ENCODE measurements around the gene DNPH1. TPM values are rescaled to one million over a fixed set of nuclear protein-coding genes. Genes with fewer than 3 reads are reported as not detected.

Gene DNPH1
- polyA plus RNA-seq, 2 of the 4 experiments (the other 2 are of a cell fraction), result 63.2 to 82.0 TPM

DNA sequence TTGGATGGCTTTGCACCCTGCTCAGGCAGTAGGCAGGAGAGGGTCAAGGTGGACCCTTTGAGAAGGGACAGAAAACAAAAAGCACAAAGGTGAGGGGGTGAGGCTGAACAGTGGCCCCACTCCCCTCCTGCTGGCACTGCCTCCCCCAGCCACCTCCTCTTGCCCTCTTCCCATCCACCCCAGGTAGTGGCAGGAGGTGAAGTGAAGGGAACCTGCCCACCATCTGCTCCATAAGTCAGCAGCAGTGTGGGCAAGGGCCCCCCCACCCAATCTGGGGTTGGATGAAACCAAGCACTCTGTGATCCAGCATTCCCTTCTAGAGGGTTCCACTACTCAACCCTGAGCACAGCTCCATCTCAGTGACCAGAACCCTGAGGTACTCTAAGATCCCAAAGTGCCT, 42.7 kb upstream of the DNPH1 start:
- ATAC-seq (no peak), DNase-seq (ENCODE audit: low read depth in 1 of 2, low spot score in 1 of 2) (no peak), FAIRE-seq (no peak)
- CTCF ChIA-PET, result interaction anchor here (3.0 kb wide), 1 partner anchor 8 kb away, joined by 12 read pairs; no protein-coding TSS in a partner anchor
- Histone ChIP-seq H3K4me2 (no peak overlapping the region), H3K4me3 (no peak overlapping the region), H3K27ac (no peak overlapping the region), H3K4me1 (peaks cover 56% of the 10 kb centered on the region), H3K9me3 (no peaks in the 10 kb centered on the region)
- TF ChIP-seq RNF2 (IDR thresholded peaks at IDR 0.05; ENCODE audit: borderline replicate concordance, low read depth) (no peak), NFE2L2 (conservative IDR thresholded peaks at IDR 0.05; ENCODE audit: low read length) (no peak), SREBF2 (IDR thresholded peaks at IDR 0.05) (no peak), REST (IDR thresholded peaks at IDR 0.05) (no peak)
- TF ChIP-seq, protein P1, sequence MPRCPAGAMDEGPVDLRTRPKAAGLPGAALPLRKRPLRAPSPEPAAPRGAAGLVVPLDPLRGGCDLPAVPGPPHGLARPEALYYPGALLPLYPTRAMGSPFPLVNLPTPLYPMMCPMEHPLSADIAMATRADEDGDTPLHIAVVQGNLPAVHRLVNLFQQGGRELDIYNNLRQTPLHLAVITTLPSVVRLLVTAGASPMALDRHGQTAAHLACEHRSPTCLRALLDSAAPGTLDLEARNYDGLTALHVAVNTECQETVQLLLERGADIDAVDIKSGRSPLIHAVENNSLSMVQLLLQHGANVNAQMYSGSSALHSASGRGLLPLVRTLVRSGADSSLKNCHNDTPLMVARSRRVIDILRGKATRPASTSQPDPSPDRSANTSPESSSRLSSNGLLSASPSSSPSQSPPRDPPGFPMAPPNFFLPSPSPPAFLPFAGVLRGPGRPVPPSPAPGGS (IDR thresholded peaks at IDR 0.05), result no peak
- TF ChIP-seq, protein P2, sequence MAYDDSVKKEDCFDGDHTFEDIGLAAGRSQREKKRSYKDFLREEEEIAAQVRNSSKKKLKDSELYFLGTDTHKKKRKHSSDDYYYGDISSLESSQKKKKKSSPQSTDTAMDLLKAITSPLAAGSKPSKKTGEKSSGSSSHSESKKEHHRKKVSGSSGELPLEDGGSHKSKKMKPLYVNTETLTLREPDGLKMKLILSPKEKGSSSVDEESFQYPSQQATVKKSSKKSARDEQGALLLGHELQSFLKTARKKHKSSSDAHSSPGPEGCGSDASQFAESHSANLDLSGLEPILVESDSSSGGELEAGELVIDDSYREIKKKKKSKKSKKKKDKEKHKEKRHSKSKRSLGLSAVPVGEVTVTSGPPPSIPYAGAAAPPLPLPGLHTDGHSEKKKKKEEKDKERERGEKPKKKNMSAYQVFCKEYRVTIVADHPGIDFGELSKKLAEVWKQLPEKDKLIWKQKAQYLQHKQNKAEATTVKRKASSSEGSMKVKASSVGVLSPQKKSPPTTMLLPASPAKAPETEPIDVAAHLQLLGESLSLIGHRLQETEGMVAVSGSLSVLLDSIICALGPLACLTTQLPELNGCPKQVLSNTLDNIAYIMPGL (CRISPR knock-in tag; IDR thresholded peaks at IDR 0.05; ENCODE audit: borderline replicate concordance), result no peak
- TF ChIP-seq, protein P3, sequence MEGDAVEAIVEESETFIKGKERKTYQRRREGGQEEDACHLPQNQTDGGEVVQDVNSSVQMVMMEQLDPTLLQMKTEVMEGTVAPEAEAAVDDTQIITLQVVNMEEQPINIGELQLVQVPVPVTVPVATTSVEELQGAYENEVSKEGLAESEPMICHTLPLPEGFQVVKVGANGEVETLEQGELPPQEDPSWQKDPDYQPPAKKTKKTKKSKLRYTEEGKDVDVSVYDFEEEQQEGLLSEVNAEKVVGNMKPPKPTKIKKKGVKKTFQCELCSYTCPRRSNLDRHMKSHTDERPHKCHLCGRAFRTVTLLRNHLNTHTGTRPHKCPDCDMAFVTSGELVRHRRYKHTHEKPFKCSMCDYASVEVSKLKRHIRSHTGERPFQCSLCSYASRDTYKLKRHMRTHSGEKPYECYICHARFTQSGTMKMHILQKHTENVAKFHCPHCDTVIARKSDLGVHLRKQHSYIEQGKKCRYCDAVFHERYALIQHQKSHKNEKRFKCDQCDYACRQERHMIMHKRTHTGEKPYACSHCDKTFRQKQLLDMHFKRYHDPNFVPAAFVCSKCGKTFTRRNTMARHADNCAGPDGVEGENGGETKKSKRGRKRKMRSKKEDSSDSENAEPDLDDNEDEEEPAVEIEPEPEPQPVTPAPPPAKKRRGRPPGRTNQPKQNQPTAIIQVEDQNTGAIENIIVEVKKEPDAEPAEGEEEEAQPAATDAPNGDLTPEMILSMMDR (IDR thresholded peaks at IDR 0.05), result no peak
- POLR2A ChIA-PET, result no interaction called here

- DNase-seq (ENCODE audit: low read depth in 1 of 2, low spot score in 1 of 2), result no peak
- Histone ChIP-seq H3K4me1 (peaks cover 49% of the 10 kb centered on the region), H3K4me3 (no peak overlapping the region), H3K4me2 (no peak overlapping the region), H3K9me3 (no peaks in the 10 kb centered on the region), H3K27ac (no peak overlapping the region)
- no peak for ATAC-seq
- WGBS (ENCODE audit: missing lambda C conversion rate), result 91% methylated on average over 8 of the region's 8 CpGs
- ChIA-PET CTCF (interaction anchor here (3.0 kb wide), 1 partner anchor 8 kb away, joined by 12 read pairs; no protein-coding TSS in a partner anchor), POLR2A (no interaction called here)
- no peak for FAIRE-seq
- no peak for TF ChIP-seq FOSL2 (IDR thresholded peaks at IDR 0.05)
- no peak for TF ChIP-seq FOSL2 (CRISPR knock-in tag; IDR thresholded peaks at IDR 0.05)
- no peak for TF ChIP-seq HOXB13 (CRISPR knock-in tag; IDR thresholded peaks at IDR 0.05; ENCODE audit: low read depth)
- TF ChIP-seq, protein P4, sequence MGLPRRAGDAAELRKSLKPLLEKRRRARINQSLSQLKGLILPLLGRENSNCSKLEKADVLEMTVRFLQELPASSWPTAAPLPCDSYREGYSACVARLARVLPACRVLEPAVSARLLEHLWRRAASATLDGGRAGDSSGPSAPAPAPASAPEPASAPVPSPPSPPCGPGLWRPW (IDR thresholded peaks at IDR 0.05), result no peak
- TF ChIP-seq, protein P1 (IDR thresholded peaks at IDR 0.05), result no peak
- TF ChIP-seq, protein P2 (CRISPR knock-in tag; IDR thresholded peaks at IDR 0.05; ENCODE audit: borderline replicate concordance), result no peak
- TF ChIP-seq TP53 (CRISPR knock-in tag; IDR thresholded peaks at IDR 0.05), result no peak
- no peak for TF ChIP-seq EHF (CRISPR knock-in tag; IDR thresholded peaks at IDR 0.05)
- TF ChIP-seq MYC (IDR thresholded peaks at IDR 0.05; ENCODE audit: borderline replicate concordance, low read length), result no peak
- TF ChIP-seq GATA3 (IDR thresholded peaks at IDR 0.05; ENCODE audit: borderline replicate concordance), result no peak
- no peak for TF ChIP-seq ATOH8 (CRISPR knock-in tag; IDR thresholded peaks at IDR 0.05; ENCODE audit: low read depth)
- no peak for TF ChIP-seq ZC3H11A (IDR thresholded peaks at IDR 0.05)
- no peak for TF ChIP-seq POLR2A (IDR thresholded peaks at IDR 0.05; ENCODE audit: low read length)
- no peak for TF ChIP-seq CBX2 (IDR thresholded peaks at IDR 0.05; ENCODE audit: borderline replicate concordance, low read depth)
- no peak for TF ChIP-seq HDAC2 (IDR thresholded peaks at IDR 0.05)
- no peak for TF ChIP-seq POLR2AphosphoS2 (conservative IDR thresholded peaks at IDR 0.05; ENCODE audit: low read length)
Observed at GRCh38 chr6:43271103-43271815, 42.0 kb upstream of the DNPH1 start.
